Fibroblast of skin of left biceps (primary cell): ENCODE measurements around the gene FBLN2.

ENCODE experiments used
- DNase-seq, 2 experiments: peaks; one replicate each; pipeline ENCODE4 v3.0.0-alpha.2; 2013; ENCODE audit warnings: low read depth in 2 of 2

The FBLN2 gene

DNA sequence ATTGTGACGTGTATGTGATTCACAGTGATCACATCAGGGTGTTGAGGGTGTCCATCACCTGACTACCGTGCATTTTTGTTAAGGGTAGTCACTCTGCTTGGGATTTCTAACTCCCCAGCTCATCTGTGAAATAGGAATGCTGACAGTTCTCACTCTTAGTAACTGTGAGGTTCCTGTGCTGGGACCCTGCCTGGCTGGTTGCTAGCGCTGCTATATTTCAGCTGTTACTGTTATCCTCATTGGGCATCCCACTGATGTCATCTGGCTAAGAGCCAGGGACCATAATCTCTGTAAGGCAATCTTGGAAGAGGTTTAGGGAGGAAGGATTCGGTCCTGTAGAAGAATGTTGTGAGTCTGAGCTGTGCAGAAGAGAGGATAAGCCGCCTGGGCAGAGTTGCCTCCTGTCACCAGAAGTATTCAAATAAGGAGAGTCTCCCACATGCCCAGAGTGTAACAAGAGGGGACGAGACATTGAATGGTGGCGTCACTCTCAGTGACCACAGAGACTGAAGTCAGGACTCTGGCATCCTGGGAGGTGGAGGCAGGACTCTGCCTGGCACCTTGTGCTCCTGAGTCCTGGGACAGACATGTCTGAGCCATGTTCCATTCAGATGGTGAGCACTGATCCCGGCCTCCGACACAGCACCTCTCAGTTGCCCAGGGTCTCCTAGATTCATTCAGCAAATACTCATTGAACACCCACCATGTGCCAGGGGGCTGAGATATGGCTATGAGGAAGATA lies 52.2 kb downstream of the FBLN2 start:
- DNase-seq = peak; percentile 15 to 33

DNA sequence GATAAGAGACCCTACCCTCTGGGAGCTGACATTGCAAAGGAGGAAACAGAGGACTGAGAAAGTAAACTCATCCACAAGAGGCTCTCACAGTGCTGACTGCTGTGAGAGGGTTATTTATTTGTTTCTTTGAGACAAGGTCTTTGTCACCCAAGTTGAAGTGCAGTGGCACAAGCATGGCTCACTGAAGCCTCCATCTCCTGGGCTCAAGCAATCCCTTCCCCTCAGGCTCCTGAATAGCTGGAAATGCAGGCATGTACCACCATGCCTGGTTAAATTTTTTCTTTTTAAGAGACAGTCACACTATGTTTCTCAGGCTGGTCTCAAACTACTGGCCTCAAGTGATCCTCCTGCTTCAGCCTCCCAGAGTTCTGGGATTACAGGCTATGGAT lies 52.8 kb downstream of the FBLN2 start:
- DNase-seq = no peak

DNA sequence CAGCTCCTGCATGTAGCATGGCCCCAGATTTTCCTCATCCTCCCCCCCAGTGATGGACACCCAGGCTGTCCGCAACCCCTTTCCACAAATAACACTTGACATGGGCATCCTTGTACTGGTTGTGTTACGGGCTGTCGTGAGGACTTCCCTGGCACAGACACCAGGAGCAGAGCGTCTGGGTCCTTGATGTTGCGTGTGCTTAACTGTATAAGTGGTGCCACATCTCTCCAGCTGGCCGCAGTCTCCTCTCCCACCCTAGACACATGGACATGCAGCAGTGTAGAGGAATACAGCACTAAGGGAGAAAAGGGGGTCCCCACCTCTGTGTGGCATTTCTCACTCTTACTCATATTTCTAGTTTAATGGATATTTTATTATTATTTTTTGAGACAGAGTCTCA lies 56.6 kb downstream of the FBLN2 start:
- DNase-seq = no peak

DNA sequence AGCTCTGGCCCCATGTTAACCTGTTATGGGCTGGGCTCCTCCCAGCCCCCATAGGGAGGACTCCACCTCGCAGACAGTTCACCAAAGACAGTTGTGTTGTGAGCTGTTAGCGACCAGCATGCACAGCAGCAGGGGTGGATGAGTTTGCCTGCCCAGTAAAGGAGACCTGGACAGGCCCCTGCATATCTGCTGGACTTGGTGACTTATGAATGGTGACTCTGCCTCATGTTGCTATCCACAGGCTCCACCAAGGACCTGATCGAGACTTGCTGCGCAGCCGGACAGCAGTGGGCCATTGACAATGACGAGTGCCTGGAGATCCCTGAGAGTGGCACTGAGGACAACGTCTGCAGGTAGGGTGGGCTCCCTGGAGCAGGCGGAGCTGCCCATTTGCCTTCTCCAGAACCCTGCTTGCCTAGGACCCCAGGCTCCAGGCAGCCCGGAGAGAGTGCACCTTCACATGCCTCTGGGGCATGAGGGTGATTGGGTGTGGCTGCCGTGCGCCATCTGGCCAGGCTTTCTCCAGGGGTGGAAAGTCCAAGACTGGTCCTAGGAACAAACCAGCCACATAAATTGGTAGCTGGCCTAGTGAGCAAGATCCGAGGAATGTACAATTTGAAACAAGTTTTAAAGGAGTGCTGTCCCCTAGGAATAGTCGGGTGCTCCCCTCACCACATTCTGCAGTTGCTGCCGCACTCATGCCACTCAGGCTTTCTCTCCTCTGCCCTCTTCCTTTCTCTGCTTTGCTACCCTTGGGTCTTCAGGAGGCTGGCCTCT lies 59.1 kb downstream of the FBLN2 start:
- no peak for DNase-seq

- DNase-seq = no peak
Observed at GRCh38 chr3:13608969-13609725, 60.2 kb downstream of the FBLN2 start.

DNA sequence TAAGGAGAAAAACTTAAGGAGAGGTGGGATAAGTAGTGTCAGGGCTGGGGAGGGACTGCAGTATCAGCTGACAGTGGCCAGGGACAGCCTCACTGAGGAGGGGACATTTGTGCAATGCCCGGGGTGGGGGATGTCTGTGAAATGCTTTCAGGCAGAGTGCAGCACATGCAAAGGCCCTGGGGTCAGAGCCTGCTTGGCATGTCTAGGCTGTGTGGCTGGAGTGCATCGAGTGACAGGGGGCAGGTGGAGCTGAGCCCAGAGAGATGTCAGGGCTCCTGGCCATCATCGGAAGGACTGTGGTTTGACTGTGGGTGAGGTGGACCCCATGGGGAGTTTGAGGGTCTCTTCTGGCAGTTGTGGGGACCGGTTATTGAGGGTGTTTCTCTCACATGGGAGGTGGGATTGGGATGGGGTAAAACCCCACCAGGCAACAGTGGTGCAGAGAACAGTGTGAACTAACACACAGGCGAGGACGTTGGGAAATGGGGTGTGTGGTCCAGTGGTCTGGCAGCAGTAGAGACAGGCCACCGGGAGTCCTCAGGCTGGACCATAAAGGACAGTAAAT lies 61.2 kb downstream of the FBLN2 start:
- DNase-seq = no peak

- DNase-seq = no peak
Observed at GRCh38 chr3:13611221-13611620, 62.3 kb downstream of the FBLN2 start.

GRCh38 chr3:13612829-13613228 lies 63.9 kb downstream of the FBLN2 start:
- DNase-seq = no peak

- no peak for DNase-seq
Observed at GRCh38 chr3:13613343-13614190, 64.6 kb downstream of the FBLN2 start.

GRCh38 chr3:13614607-13615006 lies 65.7 kb downstream of the FBLN2 start:
- DNase-seq = no peak

GRCh38 chr3:13615019-13615528 lies 66.1 kb downstream of the FBLN2 start:
- DNase-seq = no peak

DNA sequence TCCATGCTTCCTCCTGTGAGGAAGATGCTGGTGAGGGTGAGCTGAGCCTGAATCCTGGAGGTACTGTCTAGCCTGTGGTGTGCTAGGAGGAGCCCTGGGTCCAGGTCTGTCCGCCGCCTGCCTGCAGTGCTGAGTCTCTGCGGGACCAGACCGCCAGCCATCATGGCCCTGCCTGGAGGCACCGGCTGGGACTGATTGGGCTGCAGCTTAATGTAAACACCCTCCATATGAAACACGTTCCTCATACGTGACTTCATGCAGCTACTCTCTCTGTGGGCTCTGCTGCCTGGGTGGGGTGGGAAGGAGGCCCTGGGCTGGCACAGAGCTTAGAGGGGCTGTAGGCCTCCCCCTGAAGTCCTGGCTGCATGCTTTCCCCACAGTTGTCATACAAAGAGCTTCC lies 67.4 kb downstream of the FBLN2 start:
- no peak for DNase-seq

DNA sequence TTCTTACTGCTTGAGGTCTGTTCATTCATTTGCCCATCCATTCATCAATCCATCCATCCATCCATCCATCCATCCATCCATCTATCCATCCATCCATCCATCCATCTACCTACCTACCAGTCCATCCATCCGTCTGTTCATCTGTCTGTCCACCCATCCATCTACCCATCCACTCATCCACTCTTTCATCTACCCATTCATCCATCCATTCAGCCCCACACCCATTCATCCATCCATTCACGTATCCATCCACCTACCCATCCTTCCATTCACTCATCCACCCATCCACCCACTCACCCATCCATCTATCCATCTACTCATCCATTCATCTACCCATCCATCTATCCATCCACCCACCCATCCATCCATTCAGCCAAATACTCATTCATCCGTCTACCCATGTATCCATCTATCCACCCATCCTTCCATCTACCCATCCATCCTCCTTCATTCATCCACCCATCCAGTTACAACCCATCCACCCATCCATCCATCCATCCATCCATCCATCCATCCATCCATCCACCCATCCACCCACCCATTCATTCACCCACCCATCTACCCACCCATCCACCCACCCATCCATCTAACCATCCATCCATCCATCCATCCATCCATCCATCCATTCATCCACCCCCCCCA lies 68.3 kb downstream of the FBLN2 start:
- DNase-seq = no peak

DNA sequence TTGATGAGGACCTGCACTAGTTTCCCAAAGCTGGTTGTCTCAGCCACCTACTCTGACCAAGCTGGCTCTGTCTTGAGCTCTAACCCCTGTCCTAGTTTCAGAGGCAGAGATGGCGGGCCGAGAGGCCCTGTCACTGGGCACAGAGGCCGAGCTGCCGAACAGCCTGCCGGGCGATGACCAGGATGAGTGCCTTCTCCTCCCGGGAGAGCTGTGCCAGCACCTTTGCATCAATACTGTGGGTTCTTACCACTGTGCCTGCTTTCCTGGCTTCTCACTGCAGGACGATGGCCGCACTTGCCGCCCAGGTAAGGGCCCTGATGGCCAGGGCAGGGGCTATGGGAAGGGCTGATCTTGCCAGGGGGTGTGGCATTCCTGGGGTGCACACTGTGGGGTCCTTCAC lies 69.1 kb downstream of the FBLN2 start:
- no peak for DNase-seq

DNA sequence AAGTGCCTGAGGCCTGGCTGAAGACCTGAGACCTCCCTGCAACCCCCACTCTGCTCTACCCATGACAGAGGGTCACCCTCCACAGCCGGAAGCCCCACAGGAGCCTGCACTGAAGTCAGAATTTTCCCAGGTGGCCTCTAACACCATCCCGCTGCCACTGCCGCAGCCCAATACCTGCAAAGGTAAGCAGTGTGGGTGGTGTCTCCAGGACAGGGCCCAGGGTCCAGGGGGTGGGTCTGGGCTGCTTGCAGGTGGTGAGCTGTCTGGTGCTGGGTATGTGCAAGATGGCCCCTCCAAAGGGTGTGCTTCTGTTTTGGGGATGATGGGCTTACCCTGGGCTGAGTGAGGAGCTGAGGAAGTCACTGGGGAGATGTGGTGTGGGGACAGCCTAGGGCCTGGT lies 69.9 kb downstream of the FBLN2 start:
- no peak for DNase-seq

DNA sequence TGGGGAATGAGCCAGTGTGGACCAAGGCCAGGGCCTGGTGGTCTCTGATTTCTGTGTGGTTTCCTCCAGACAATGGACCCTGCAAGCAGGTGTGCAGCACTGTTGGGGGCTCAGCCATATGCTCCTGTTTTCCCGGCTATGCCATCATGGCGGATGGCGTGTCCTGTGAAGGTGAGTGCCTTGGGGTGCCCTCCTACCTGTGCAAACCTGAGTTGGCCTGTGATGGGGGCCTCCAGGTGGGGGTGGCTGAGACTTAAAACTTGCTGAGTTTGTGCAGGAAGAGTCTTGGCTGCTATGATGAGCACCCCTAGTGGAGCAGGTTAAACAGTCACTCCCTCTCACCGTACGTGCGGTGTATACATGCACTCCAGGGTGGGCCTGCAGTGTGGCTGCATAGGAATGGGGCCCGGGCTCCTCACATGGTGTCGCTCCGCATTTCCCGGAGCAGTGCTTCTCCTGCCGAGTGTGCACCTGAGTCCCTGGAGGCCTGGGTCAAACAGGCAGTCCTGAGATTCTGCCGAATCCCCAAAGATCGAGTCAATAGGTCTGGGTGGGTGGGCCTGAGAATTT lies 70.8 kb downstream of the FBLN2 start:
- DNase-seq = no peak

DNA sequence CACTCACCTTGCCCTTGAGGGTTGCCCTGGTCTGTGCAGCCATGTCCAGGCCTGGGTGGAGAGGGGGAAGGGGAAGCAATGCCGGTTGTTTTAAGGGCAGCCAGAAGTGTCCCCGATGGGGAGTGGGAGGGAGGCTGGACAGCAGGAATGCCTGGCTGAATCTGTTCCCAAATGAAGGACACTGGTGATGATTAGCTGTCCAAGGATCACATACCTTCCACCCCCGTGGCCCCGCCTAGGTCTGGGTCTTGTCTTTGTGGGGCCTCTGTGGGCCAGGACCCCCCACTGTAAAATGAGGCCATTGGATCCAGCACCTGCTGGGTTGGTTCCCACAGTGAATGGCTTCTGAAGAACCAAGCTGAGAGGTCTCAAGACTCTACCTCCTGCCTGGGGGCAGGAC lies 71.4 kb downstream of the FBLN2 start:
- no peak for DNase-seq

DNA sequence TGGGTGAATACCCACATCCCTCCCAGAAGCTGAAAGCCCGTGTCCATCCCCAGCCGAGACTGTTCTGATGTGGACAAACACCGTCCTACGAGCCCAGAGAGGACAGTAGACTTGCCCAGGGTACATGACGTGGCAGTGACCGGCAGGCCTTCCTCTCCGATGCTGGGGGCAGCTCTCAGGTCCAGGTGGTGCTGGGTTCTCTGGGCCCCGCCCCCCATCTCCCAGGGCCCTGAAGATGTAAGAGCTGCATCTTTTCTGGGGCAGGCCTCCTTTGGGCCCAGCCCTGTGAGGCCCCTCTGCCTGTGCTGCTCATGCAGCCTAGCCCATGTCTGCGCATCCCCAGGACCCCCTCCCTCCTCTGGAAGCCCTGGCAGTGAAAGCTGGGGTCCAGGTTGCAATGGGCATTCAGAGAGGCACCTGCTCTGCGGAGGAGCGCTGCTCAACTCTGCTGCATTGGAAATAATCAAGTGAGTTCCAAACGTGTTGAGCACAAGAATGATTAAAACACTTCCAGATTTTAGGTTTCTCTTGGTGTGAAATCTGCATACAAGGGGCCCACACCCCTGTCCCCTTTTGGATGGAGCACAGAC lies 71.9 kb downstream of the FBLN2 start:
- DNase-seq = no peak

- no peak for DNase-seq
Observed at GRCh38 chr3:13621381-13622221, 72.7 kb downstream of the FBLN2 start.
